HG02943 (cell line): ENCODE results near the gene RAC3.
A peak's percentile ranks its signal among the peaks of the same experiment; 100 is the strongest.

Experiments
- ATAC-seq: cut with Tn5 transposase; IDR thresholded peaks from one replicate; pipeline ENCODE4 v1.9.1; 2021; ENCODE audit warnings: mild to moderate bottlenecking, low read depth, moderate library complexity; ENCODE audit not compliant: unreplicated experiment

Gene RAC3

GRCh38 chr17:82022310-82022980, 9.0 kb upstream of the RAC3 start, which contains the start of gene CENPX:
Gene CENPX (minus strand): TSS chr17:82022878. CDS start chr17:82022861, 17 bp downstream.
- ATAC-seq, result no peak

- peak; percentile 84 for ATAC-seq
Measured at GRCh38 chr17:82022981-82023446, 8.5 kb upstream of the RAC3 start, which contains the start of gene LRRC45. Gene LRRC45 (plus strand): TSS chr17:82023305. CDS start chr17:82023644, 339 bp downstream.

- no peak for ATAC-seq
Measured at GRCh38 chr17:82023447-82024241, 7.8 kb upstream of the RAC3 start.

GRCh38 chr17:82024859-82025258, 6.6 kb upstream of the RAC3 start:
- no peak for ATAC-seq

GRCh38 chr17:82025401-82026107, 5.9 kb upstream of the RAC3 start:
- no peak for ATAC-seq

GRCh38 chr17:82028246-82028645, 3.2 kb upstream of the RAC3 start:
- ATAC-seq, result no peak

GRCh38 chr17:82028966-82029365, 2.5 kb upstream of the RAC3 start:
- ATAC-seq, result no peak

GRCh38 chr17:82029391-82029790, 2.1 kb upstream of the RAC3 start:
- no peak for ATAC-seq

- ATAC-seq, result no peak
Measured at GRCh38 chr17:82029990-82030469, 1.4 kb upstream of the RAC3 start.

GRCh38 chr17:82030470-82031302, 792 bp upstream of the RAC3 start:
- no peak for ATAC-seq

- ATAC-seq, result no peak
Measured at GRCh38 chr17:82031885-82032627, 578 bp downstream of the RAC3 start.

GRCh38 chr17:82033359-82034085, 2.0 kb downstream of the RAC3 start:
- ATAC-seq, result no peak

- no peak for ATAC-seq
Measured at GRCh38 chr17:82034371-82035011, 3.0 kb downstream of the RAC3 start.

GRCh38 chr17:82035488-82035887, 4.0 kb downstream of the RAC3 start:
- ATAC-seq, result no peak

GRCh38 chr17:82035956-82036633, 4.6 kb downstream of the RAC3 start:
- ATAC-seq, result no peak

- no peak for ATAC-seq
Measured at GRCh38 chr17:82036634-82037091, 5.2 kb downstream of the RAC3 start.

GRCh38 chr17:82037092-82037888, 5.8 kb downstream of the RAC3 start, which contains the start of gene DCXR:
Gene DCXR (minus strand): TSS chr17:82037697. CDS start chr17:82037682, 15 bp downstream.
- peak; percentile 81 for ATAC-seq
